Heart left ventricle (tissue), 16 donors: ENCODE data around the gene PLET1. TPM values are rescaled to one million over a fixed set of nuclear protein-coding genes. Genes with fewer than 3 reads are reported as not detected.

Experiments used
- ATAC-seq, 4 donors: fragments of 200-7000 bp; cut with Tn5 transposase; one replicate each; pipeline ENCODE4 v1.9.1; 2020 to 2022; ENCODE audit warnings: moderate library complexity in 4 of 4, mild to moderate bottlenecking in 3 of 4, moderate number of reproducible peaks in 1 of 4
- DNase-seq, 5 donors: peaks; one replicate each; pipeline ENCODE4 v3.0.0-alpha.2; 2020
- H3K27ac ChIP-seq, 12 donors: fragments of 200-600 bp; sonication (generic) in 4 of 12; one replicate each; pipeline versions ENCODE4 v1.5.0 to v1.8.0; 2016 to 2022; ENCODE audit warnings: mild to moderate bottlenecking in 2 of 12
- H3K27me3 ChIP-seq, 9 donors: fragments of 200-600 bp; sonication (generic) in 2 of 9; one replicate each; pipeline versions ENCODE4 v1.5.1 to v1.8.0; 2016 to 2022; ENCODE audit warnings: mild to moderate bottlenecking in 3 of 9
- H3K36me3 ChIP-seq, 9 donors: fragments of 200-600 bp; sonication (generic) in 2 of 9; one replicate each; pipeline versions ENCODE4 v1.5.0 to v1.8.0; 2018 to 2022; ENCODE audit warnings: mild to moderate bottlenecking in 2 of 9
- H3K4me1 ChIP-seq, 12 donors: fragments of 200-600 bp; sonication (generic) in 4 of 12; one replicate each; pipeline versions ENCODE4 v1.5.0 to v1.8.0; 2016 to 2022; ENCODE audit warnings: mild to moderate bottlenecking in 3 of 12
- H3K4me3 ChIP-seq, 12 donors: fragments of 200-600 bp; sonication (generic) in 4 of 12; one replicate each; pipeline versions ENCODE4 v1.5.0 to v1.8.0; 2017 to 2022; ENCODE audit warnings: mild to moderate bottlenecking in 9 of 12, moderate library complexity in 4 of 12
- H3K9me3 ChIP-seq, 12 donors: fragments of 200-600 bp; sonication (generic) in 4 of 12; one replicate each; pipeline versions ENCODE4 v1.5.0 to v1.8.0; 2016 to 2022; ENCODE audit warnings: mild to moderate bottlenecking in 1 of 12
- POLR2A ChIP-seq, 2 donors: fragments of 450-650 bp; IDR thresholded peaks; one replicate each; pipeline ENCODE4 v1.6.1; 2017; ENCODE audit warnings: antibody characterized with exemption in 2 of 2, mild to moderate bottlenecking in 2 of 2, moderate library complexity in 2 of 2
- WGBS, 4 donors: extraction: QIAGEN DNeasy Blood & Tissue Kit in 2 of 4; methylation state at CpG; one replicate each; pipeline versions ENCODE4 v1.1.5 to v1.1.7; 2013 to 2018; 5-methylcytosine and 5-hydroxymethylcytosine counted together
- intact Hi-C, 10 donors: fragments of 100-400 bp; cut with DNase I; formaldehyde crosslinking; loops; one replicate each; pipeline versions ENCODE4 v1.11.1 to v1.14.2; 2022
- polyA plus RNA-seq, 2 donors: library from polyadenylated mRNA; stranded (reverse); fragments of 200-250 nt; gene quantifications; one replicate each; pipeline ENCODE4 v1.2.3, GENCODE V29; 2013
- total RNA-seq, 9 donors: library from RNA; depleted of rRNA in 2 of 9; stranded (reverse); fragments of >200 nt in 2 of 9; fragmentation: NEBNext Ultra II Directional in 3 of 9; extraction: Animal tissue kit (Norgen Biotek cat#: 25700) in 3 of 9; gene quantifications; one replicate each; pipeline versions ENCODE4 v1.1.0 to v1.2.4, GENCODE V29; 2016 to 2023
- TF ChIP-seq, protein P1 (sequence below), 12 donors: fragments of 200-600 bp; sonication (generic) in 4 of 12; IDR thresholded peaks; one replicate each; pipeline versions ENCODE4 v1.5.0 to v1.8.0; 2018 to 2022; ENCODE audit warnings: antibody characterized with exemption in 12 of 12, mild to moderate bottlenecking in 5 of 12
- donor health status: ischemic (EF 13 %, LVEDD 7.1; RV severe dilation, severe dysfunction).
- donor health status: healthy with polysubstance abuse.
- donor health status: DM: no; HTN: yes; CAD: no.
- donor health status: DM: no; HTN: no; CAD: no.
- donor health status: ischemic (EF 25% LVEDD 6.9; RV normal size, moderate dysfunction).
- donor health status: ischemic (EF 25% LVEDD 5.7; RV mildly dilated, moderate dysfunction).
- donor health status: healthy.
- donor health status: DM: yes; HTN: yes; CAD: no.
- donor health status: ischemic (EF 35%, LVEDD 5.7; RV mildly dilated, moderate dysfunction).
- donor health status: nonischemic (EF 11% LVEDD 7.7; RV severe dilation, severe dysfunction).
- donor health status: DM: yes; HTN: yes; CAD: no.
- donor health status: PGD.
- donor health status: ischemic (EF 29% LVEDD 5.4; RV normal size, mild dysfunction).
- donor health status: nonischemic (EF 23%, LVEDD 6.1; RV moderate dilation, normal function).

Gene PLET1
- total and polyA plus RNA-seq, 11 donors: not detected

DNA sequence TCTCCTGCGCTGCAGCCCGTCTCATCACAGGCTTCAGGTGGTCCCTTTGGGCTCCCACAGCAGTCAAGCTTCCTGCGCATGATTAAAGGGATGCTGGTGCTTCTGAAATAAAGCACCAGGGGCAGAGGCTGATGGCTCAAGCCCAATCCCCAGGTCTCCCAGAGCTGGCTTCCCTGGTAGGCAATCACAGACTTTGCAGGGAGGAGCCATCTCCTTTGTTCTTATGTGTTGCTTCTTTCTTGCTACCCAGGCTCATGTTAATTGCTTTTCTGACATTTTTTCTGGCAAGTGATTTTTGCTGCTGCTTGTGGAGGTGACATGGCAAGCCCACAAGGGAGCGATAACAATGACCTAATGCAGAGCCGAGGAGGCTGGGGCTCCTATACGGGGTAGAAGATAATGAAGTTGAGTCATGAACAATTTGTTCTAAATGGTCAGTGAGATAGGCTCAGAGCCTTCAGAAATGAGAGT, 25.2 kb upstream of the PLET1 start:
- H3K27me3 ChIP-seq: no peaks in the 10 kb centered on the region
- ATAC-seq: peak in 1 of 4 donors; percentile 29
- H3K36me3 ChIP-seq: no peaks in the 10 kb centered on the region
- no peak for DNase-seq
- H3K4me3 ChIP-seq: no peak overlapping the region
- intact Hi-C loops: loop anchor here in 8 of 10 donors (5.0 to 10.0 kb wide), 7 partner anchors 169 to 1006 kb away; partner anchors contain the start of gene DIXDC1 (in 1 of the 8)
- TF ChIP-seq POLR2A (IDR thresholded peaks at IDR 0.05): no peak
- TF ChIP-seq, protein P1, sequence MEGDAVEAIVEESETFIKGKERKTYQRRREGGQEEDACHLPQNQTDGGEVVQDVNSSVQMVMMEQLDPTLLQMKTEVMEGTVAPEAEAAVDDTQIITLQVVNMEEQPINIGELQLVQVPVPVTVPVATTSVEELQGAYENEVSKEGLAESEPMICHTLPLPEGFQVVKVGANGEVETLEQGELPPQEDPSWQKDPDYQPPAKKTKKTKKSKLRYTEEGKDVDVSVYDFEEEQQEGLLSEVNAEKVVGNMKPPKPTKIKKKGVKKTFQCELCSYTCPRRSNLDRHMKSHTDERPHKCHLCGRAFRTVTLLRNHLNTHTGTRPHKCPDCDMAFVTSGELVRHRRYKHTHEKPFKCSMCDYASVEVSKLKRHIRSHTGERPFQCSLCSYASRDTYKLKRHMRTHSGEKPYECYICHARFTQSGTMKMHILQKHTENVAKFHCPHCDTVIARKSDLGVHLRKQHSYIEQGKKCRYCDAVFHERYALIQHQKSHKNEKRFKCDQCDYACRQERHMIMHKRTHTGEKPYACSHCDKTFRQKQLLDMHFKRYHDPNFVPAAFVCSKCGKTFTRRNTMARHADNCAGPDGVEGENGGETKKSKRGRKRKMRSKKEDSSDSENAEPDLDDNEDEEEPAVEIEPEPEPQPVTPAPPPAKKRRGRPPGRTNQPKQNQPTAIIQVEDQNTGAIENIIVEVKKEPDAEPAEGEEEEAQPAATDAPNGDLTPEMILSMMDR (IDR thresholded peaks at IDR 0.05): no peak
- 59 to 73% (median 67%) methylated on average over 6 of the region's 6 CpGs for WGBS, 4 donors
- H3K9me3 ChIP-seq: no peaks in the 10 kb centered on the region
- H3K4me1 ChIP-seq: peaks cover 0 to 18% (median 6%) of the 10 kb centered on the region in 12 donors
- peak overlapping the region in 1 of 12 donors; percentile 12 for H3K27ac ChIP-seq

DNA sequence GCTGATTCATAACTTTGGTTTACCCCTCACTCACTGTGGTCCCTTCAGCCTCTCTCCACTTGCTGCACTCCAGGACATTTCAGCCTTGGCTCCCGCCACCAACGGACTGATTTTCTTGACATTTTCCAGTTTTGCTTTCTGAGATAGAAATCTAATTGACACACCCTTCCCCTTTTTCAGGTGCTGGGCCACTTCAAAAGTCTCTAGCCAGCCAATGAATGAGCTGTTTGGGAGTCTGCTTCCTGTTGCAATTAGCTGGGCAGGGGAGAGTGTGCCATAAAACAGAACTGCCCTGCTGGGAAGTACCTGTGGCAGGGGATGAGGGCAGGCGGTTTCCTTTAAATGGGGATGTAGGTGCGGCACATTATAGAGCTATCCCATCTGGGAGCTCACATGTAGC, 21.1 kb upstream of the PLET1 start:
- WGBS, 4 donors: 79 to 89% (median 88%) methylated on average over 4 of the region's 4 CpGs
- DNase-seq (no peak), ATAC-seq (no peak)
- no peak overlapping the region for H3K4me3 ChIP-seq
- intact Hi-C loops: loop anchor here in 9 of 10 donors (2.0 to 10.0 kb wide), 9 partner anchors 55 to 1003 kb away; partner anchors contain the start of genes DIXDC1 (in 1 of the 9) and PTS (in 1 of the 9)
- no peaks in the 10 kb centered on the region for H3K36me3 ChIP-seq
- no peak for TF ChIP-seq POLR2A (IDR thresholded peaks at IDR 0.05)
- TF ChIP-seq, protein P1 (IDR thresholded peaks at IDR 0.05): no peak
- no peaks in the 10 kb centered on the region for H3K9me3 ChIP-seq
- peaks cover 0 to 15% (median 0%) of the 10 kb centered on the region in 12 donors for H3K4me1 ChIP-seq
- H3K27ac ChIP-seq: no peak overlapping the region
- no peaks in the 10 kb centered on the region for H3K27me3 ChIP-seq

DNA sequence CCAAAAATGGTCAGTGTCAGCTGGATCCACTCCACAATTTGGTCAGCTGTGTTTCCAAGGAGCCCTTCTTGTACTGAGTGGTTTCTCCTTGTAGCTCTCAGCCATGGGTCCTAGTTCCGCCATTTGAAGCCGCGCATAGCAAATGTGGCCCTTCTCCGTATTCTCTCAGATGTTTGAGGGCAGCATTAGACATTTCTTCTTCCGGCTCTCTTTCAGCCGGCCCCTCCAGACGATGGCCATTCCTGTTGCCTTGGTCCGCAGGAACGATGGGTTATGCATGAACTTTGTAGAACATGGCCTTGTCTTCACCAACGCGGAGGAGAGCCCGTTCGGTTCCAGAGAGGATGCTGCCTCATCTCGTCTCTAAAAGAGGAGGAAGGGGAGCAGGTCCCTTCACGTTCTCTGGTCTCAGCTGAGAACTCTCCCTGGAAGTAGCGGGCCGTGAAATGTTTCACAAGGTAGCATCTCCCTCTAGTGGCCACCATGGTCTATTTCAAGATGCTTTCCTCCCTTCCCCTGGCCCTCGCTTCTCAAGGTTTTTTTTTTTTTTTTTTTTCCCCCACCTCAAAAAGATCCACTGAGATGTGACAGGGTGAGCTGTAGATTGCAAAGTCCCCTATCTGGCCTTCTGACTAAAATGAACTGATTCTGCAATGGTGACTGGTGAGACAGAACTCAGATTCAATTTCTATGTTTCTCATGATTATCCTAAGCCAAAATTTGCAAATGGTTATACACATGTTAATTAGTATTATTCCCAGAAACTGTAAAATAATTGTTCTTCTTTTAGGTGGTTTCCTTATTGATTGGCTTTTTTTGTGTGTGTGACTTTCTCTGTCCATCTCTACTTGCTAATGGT, 19.8 kb upstream of the PLET1 start:
- Histone ChIP-seq H3K27ac (peak overlapping the region in 6 of 12 donors; percentile 12 to 51 (median 30)), H3K36me3 (no peaks in the 10 kb centered on the region), H3K4me1 (peaks cover 0 to 8% (median 0%) of the 10 kb centered on the region in 12 donors), H3K4me3 (peak overlapping the region; percentile 27 to 71 (median 54)), H3K9me3 (no peaks in the 10 kb centered on the region), H3K27me3 (no peaks in the 10 kb centered on the region)
- ATAC-seq: peak; percentile 68 to 92 (median 86)
- peak in 4 of 5 donors; percentile 67 to 74 (median 69) for DNase-seq
- TF ChIP-seq, protein P1 (IDR thresholded peaks at IDR 0.05): peak; percentile 46 to 74 (median 64)
- no peak for TF ChIP-seq POLR2A (IDR thresholded peaks at IDR 0.05)
- WGBS, 4 donors: 0 to 3% (median 2%) methylated on average over 18 of the region's 18 CpGs
- intact Hi-C loops: loop anchor here (1.0 to 10.0 kb wide), 11 partner anchors 54 to 1004 kb away; partner anchors contain the start of genes DIXDC1 (in 1 of the 10) and PTS (in 1 of the 10)

DNA sequence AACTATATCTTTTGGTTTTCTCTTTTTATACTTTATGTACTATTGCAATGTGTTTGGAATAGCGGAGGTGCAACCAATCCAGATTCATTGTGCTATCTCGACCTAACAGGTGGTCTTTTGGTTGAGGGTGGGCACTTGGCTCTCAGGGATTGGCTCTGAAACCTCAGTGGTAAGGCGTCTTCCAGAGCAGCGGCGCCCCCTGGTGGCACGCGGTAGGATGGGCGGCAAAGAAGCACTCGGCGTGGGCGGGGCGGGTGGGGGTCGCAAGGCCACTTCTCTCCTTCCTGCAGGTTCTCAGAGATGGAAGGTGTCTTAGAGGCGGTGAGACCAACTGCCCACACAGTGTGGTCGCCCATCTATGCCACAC, 19.2 kb upstream of the PLET1 start:
- Histone ChIP-seq H3K9me3 (no peaks in the 10 kb centered on the region), H3K27ac (peak overlapping the region in 6 of 12 donors; percentile 12 to 51 (median 30)), H3K27me3 (no peaks in the 10 kb centered on the region), H3K4me1 (peaks cover 0 to 8% (median 0%) of the 10 kb centered on the region in 12 donors), H3K36me3 (no peaks in the 10 kb centered on the region), H3K4me3 (peak overlapping the region; percentile 27 to 71 (median 54))
- peak; percentile 16 to 85 (median 75) for ATAC-seq
- DNase-seq: peak; percentile 61 to 88 (median 68)
- intact Hi-C loops: loop anchor here (1.0 to 10.0 kb wide), 12 partner anchors 53 to 1005 kb away; partner anchors contain the start of genes DIXDC1 (in 1 of the 10) and PTS (in 1 of the 10)
- 1 to 4% (median 2%) methylated on average over 10 to 15 of the region's 15 CpGs for WGBS, 4 donors
- TF ChIP-seq, protein P1 (IDR thresholded peaks at IDR 0.05): peak; percentile 76 to 91 (median 84)
- no peak for TF ChIP-seq POLR2A (IDR thresholded peaks at IDR 0.05)
